GM12864 (cell line): ENCODE results near the gene BANF2.
"Not testable (repeated sequence)": the region's sequence is repeated elsewhere in the genome, so short reads cannot be mapped to it uniquely, and the experiment has no call there.

ENCODE experiments used
- DNase-seq: peaks from one replicate; pipeline ENCODE4 v3.0.0-alpha.2; 2011; ENCODE audit warnings: low read depth
- H3K4me3 ChIP-seq: 2 replicates; pipeline ENCODE4 v1.5.1; 2011; ENCODE audit warnings: mild to moderate bottlenecking, low read depth, low read length, control low read depth
- CTCF ChIP-seq: IDR thresholded peaks from 2 replicates; pipeline ENCODE4 v1.5.1; 2011; ENCODE audit warnings: low read depth, mild to moderate bottlenecking, moderate library complexity, low read length, control low read depth, inconsistent platforms; ENCODE audit errors: missing control alignments

The BANF2 gene

GRCh38 chr20:17698384-17698783, 1.4 kb upstream of the BANF2 start:
- DNase-seq, result no peak
- no peak for TF ChIP-seq CTCF
- no peak overlapping the region for H3K4me3 ChIP-seq

GRCh38 chr20:17700637-17701036, 871 bp downstream of the BANF2 start:
- DNase-seq, result no peak
- TF ChIP-seq CTCF, result no peak
- no peak overlapping the region for H3K4me3 ChIP-seq

DNA sequence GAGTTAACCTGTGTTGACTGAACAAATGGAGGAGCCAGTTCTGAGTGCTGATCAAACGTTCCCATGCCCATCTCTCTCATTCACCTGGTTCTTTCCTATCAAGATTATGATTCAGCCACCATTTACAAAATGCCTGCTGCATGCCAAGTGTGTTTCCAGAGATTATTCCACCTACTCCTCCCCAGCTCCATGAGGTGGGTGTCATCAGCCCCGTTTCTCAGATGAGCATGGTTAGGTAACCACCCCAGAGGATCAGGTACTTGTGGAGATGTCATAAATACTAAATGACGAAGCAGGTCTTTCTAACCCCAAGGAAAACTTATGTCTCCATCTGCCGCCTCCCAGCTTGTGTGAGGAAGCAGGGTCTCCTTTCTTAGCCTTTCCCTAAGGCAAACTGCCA, 2.1 kb downstream of the BANF2 start:
- no peak for DNase-seq
- no peak overlapping the region for H3K4me3 ChIP-seq
- TF ChIP-seq CTCF, result no peak

- TF ChIP-seq CTCF, result no peak
- no peak overlapping the region for H3K4me3 ChIP-seq
- DNase-seq, result no peak
Observed at GRCh38 chr20:17704589-17705317, 5.0 kb downstream of the BANF2 start.

DNA sequence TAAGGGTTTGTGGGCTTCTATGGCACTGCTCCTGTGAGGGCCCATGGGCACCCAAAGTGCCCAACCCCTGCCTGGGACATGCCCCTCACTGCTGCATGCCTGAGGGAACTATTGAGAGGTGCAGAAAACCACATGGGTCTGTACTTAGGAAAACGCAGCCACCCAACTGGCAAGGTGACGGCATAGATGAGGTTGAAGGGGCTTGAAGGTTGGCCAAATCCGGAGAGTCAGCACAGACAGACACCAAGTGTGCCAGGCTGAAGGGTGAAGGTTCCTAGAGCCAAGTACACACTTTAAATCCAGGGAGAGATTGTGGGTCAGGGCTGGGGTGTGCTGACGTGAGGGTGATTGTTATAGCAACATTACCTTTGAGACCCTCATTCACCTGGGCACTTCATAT, 6.2 kb downstream of the BANF2 start:
- no peak for DNase-seq
- TF ChIP-seq CTCF, result no peak
- no peak overlapping the region for H3K4me3 ChIP-seq

- no peak for TF ChIP-seq CTCF
- no peak for DNase-seq
- no peak overlapping the region for H3K4me3 ChIP-seq
Observed at GRCh38 chr20:17706632-17707031, 6.9 kb downstream of the BANF2 start.

DNA sequence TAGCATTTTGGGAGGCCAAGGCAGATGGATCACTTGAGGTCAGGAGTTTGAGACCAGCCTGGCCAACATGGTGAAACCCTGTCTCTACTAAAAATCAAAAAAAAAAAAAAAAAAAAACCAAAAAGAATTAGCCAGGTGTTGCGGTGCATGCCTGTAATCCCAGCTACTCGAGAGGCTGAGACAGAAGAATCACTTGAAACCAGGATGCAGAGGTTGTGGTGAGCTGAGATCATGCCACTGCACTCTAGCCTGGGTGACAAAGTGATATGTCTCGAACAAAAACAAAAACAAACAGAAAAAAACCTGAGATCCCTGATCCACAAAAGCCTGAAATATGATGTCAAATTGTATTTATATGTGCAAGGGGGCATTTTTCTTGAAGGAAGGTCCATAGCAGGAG, 8.2 kb downstream of the BANF2 start:
- not testable (repeated sequence) for H3K4me3 ChIP-seq, DNase-seq
